Esophagus squamous epithelium (tissue), 5 donors: ENCODE data around the gene STAG1. TPM values are rescaled to one million over a fixed set of nuclear protein-coding genes. Genes with fewer than 3 reads are reported as not detected.

Experiments
- DNase-seq: peaks from one replicate; lab custom pipeline; 2025; lab: John Stamatoyannopoulos, UW
- H3K27ac ChIP-seq, 4 donors: fragments of 200-600 bp; sonication (generic); one replicate each; pipeline ENCODE4 v1.5.1; 2016 to 2019; ENCODE audit warnings: mild to moderate bottlenecking in 1 of 4
- H3K27me3 ChIP-seq, 4 donors: fragments of 200-600 bp; sonication (generic); 1 replicate in 3 of 4; 2 replicates in 1 of 4; pipeline versions ENCODE4 v1.5.1 to v1.6.0; 2017 to 2021; ENCODE audit warnings: antibody characterized with exemption in 1 of 4
- H3K36me3 ChIP-seq, 3 donors: fragments of 200-600 bp; sonication (generic); one replicate each; pipeline ENCODE4 v1.5.1; 2016 to 2019
- H3K4me1 ChIP-seq, 3 donors: fragments of 200-600 bp; sonication (generic); one replicate each; pipeline ENCODE4 v1.5.1; 2017 to 2019
- H3K4me3 ChIP-seq, 4 donors: fragments of 200-600 bp; sonication (generic); 1 replicate in 3 of 4; 2 replicates in 1 of 4; pipeline ENCODE4 v1.5.1; 2016 to 2019; ENCODE audit warnings: mild to moderate bottlenecking in 2 of 4, moderate library complexity in 1 of 4
- H3K9me3 ChIP-seq, 3 donors: fragments of 200-600 bp; sonication (generic); one replicate each; pipeline ENCODE4 v1.5.1; 2016 to 2019
- CTCF ChIP-seq, 6 experiments: fragments of 450-650 bp in 4 of 6; fragments of 200-600 bp in 2 of 6; sonication (generic) in 2 of 6; IDR thresholded peaks; one replicate each; pipeline ENCODE4 v1.5.1; 2016 to 2019; ENCODE audit warnings: antibody characterized with exemption in 6 of 6, mild to moderate bottlenecking in 4 of 6, moderate library complexity in 4 of 6
- POLR2A ChIP-seq, 4 donors: fragments of 450-650 bp; IDR thresholded peaks; one replicate each; pipeline ENCODE4 v1.6.1; 2017; ENCODE audit warnings: antibody characterized with exemption in 4 of 4, mild to moderate bottlenecking in 4 of 4, moderate library complexity in 3 of 4
- WGBS, 2 donors: methylation state at CpG; one replicate each; pipeline ENCODE4 v1.1.5; 2018; 5-methylcytosine and 5-hydroxymethylcytosine counted together
- intact Hi-C: fragments of 100-400 bp; cut with DNase I; formaldehyde crosslinking; loops from one replicate; pipeline ENCODE4 v1.15.0; 2022
- total RNA-seq, 4 donors: library from RNA; depleted of rRNA; stranded (reverse); fragments of >200 nt; gene quantifications; one replicate each; pipeline ENCODE4 v1.1.0, GENCODE V29; 2016
- donor health status: DM: yes; HTN: yes; CAD: no.

STAG1 gene
- total RNA-seq, 4 donors from 2014 or later, result 10.9 to 42.9 (median 24.9) TPM

DNA sequence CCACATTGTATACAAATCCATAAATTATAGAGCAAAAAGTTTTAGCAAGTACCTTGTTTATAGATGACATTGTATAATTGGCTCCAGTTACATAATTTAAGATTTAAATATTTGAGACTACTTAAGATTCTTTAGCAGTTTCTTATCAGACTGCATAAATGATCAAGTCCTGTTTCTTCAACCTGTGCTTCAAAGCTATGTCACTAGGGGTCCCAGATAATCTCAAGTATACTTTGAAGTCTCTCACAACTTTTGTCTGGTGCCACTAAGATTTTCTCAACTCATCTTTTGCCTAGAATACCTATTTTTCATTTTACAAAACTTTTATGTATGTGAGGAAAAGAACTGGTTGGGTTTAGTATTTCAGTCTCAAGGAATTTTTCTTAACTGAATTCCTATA lies 205.5 kb downstream of the STAG1 start:
- Histone ChIP-seq H3K36me3 (peaks cover 0 to 6% (median 0%) of the 10 kb centered on the region in 3 donors), H3K27ac (no peak overlapping the region), H3K4me3 (no peak overlapping the region), H3K9me3 (no peaks in the 10 kb centered on the region), H3K27me3 (no peaks in the 10 kb centered on the region), H3K4me1 (no peaks in the 10 kb centered on the region)
- intact Hi-C loops, result no loop called here
- no peak for TF ChIP-seq POLR2A (IDR thresholded peaks at IDR 0.05)
- TF ChIP-seq CTCF (IDR thresholded peaks at IDR 0.05), result no peak
- DNase-seq, result no peak

DNA sequence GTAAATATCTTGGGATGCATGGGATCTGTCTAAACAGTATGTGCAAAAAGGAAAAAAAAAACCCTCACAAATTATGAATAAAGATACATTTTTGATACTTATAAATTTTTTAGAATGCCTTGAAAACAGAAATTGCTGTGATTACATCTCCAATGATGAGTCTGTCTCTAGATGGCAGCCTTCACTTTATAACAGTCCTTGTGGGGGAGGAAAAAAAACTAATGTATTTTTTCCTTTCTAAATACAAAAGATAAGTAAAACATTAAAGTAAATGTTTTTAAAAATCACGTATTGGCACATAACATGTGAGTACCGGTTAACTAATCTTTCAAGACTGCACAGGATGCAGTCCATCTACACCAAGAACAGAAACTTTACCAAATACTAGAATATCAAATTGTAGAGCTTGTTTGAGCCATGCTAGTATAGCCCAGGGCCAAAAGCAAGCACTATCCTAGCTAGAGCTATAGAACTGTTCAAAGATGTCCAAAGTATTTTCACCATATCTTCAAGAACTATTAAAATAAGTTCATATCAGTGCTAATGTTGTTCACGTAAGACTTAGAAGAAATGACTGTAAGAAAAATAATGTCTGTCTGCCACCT lies 206.4 kb downstream of the STAG1 start:
- H3K9me3 ChIP-seq, result no peaks in the 10 kb centered on the region
- WGBS, 2 donors, result 64 to 73% methylated on average over 3 of the region's 3 CpGs
- H3K4me3 ChIP-seq, result no peak overlapping the region
- intact Hi-C loops, result no loop called here
- DNase-seq, result no peak
- no peaks in the 10 kb centered on the region for H3K4me1 ChIP-seq
- no peak overlapping the region for H3K27ac ChIP-seq
- H3K27me3 ChIP-seq, result no peaks in the 10 kb centered on the region
- H3K36me3 ChIP-seq, result no peaks in the 10 kb centered on the region
- TF ChIP-seq POLR2A (IDR thresholded peaks at IDR 0.05) (no peak), CTCF (IDR thresholded peaks at IDR 0.05) (no peak)

DNA sequence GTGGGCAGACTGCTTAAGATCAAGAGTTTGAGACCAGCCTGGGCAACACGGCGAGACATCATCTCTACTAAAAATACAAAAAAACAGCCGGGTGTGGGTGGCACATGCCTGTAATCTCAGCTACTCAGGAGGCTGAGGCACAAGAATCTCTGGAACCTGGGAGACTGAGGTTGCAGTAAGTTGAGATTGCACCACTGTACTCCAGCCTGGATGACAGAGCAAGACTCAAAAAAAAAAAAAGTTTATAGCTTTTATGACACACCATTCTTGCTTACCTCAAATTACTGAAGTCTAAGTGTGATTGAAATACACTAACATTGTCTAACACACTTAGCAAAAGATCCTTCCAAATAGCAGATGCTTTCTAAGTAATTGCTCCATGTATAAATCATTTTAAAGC lies 207.6 kb downstream of the STAG1 start:
- H3K4me3 ChIP-seq, result no peak overlapping the region
- TF ChIP-seq CTCF (IDR thresholded peaks at IDR 0.05), result no peak
- no peak for TF ChIP-seq POLR2A (IDR thresholded peaks at IDR 0.05)
- H3K9me3 ChIP-seq, result no peaks in the 10 kb centered on the region
- WGBS, 2 donors, result 89 to 93% methylated on average over 3 of the region's 3 CpGs
- H3K4me1 ChIP-seq, result no peaks in the 10 kb centered on the region
- H3K36me3 ChIP-seq, result peaks cover 0 to 1% (median 0%) of the 10 kb centered on the region in 3 donors
- no peaks in the 10 kb centered on the region for H3K27me3 ChIP-seq
- no peak for DNase-seq
- H3K27ac ChIP-seq, result no peak overlapping the region
- intact Hi-C loops, result no loop called here

- no peaks in the 10 kb centered on the region for H3K27me3 ChIP-seq
- H3K4me1 ChIP-seq, result no peaks in the 10 kb centered on the region
- H3K9me3 ChIP-seq, result no peaks in the 10 kb centered on the region
- no peak for DNase-seq
- no peak overlapping the region for H3K27ac ChIP-seq
- peaks cover 0 to 12% (median 0%) of the 10 kb centered on the region in 3 donors for H3K36me3 ChIP-seq
- intact Hi-C loops, result no loop called here
- WGBS, 2 donors, result 76 to 81% methylated on average over 4 of the region's 4 CpGs
- H3K4me3 ChIP-seq, result no peak overlapping the region
- TF ChIP-seq CTCF (IDR thresholded peaks at IDR 0.05) (no peak), POLR2A (IDR thresholded peaks at IDR 0.05) (no peak)
Observed at GRCh38 chr3:136543385-136543784, 208.8 kb downstream of the STAG1 start.

GRCh38 chr3:136535906-136536305 lies 216.3 kb downstream of the STAG1 start:
- Histone ChIP-seq H3K27ac (no peak overlapping the region), H3K27me3 (no peaks in the 10 kb centered on the region), H3K36me3 (peaks cover 0 to 46% (median 0%) of the 10 kb centered on the region in 3 donors), H3K4me3 (no peak overlapping the region), H3K9me3 (peaks cover 0 to 8% (median 0%) of the 10 kb centered on the region in 3 donors), H3K4me1 (no peaks in the 10 kb centered on the region)
- TF ChIP-seq CTCF (IDR thresholded peaks at IDR 0.05), result no peak
- no peak for TF ChIP-seq POLR2A (IDR thresholded peaks at IDR 0.05)
- DNase-seq, result no peak
- 86% methylated on average over 3 of the region's 3 CpGs for WGBS, 2 donors
- intact Hi-C loops, result no loop called here
